ENCODE data around the gene SPATA2.

Gene SPATA2

GRCh38 chr20:49929142-49929494, 13.8 kb upstream of the SPATA2 start:
- no peak overlapping the region for H3K4me3 ChIP-seq (ENCODE audit: control insufficient read depth in 1 of 7, extremely low read depth in 1 of 7, insufficient read depth in 4 of 7, low read depth in 2 of 7, low read length in 6 of 7)
- peaks cover 0 to 3% (median 2%) of the 10 kb centered on the region in 4 experiments for H3K4me1 ChIP-seq (ENCODE audit: control extremely low read depth in 1 of 4, control insufficient read depth in 4 of 4, insufficient read depth in 4 of 4, low read length in 3 of 4)
- H3K9me3 ChIP-seq (ENCODE audit: control extremely low read depth in 1 of 5, control insufficient read depth in 4 of 5, insufficient read depth in 2 of 5, low read depth in 1 of 5, low read length in 4 of 5), result peaks cover 0 to 2% (median 0%) of the 10 kb centered on the region in 5 experiments
- ChIA-PET POLR2A (no interaction called here), CTCF (interaction anchor here (0.8 to 1.4 kb wide), 2 partner anchors 13 to 15 kb away, joined by 3 to 5 read pairs; no protein-coding TSS in a partner anchor)
- no peak overlapping the region for H3K27ac ChIP-seq (ENCODE audit: insufficient read depth in 1 of 2, low read depth in 1 of 2, low read length in 2 of 2, poor library complexity in 1 of 2, severe bottlenecking in 2 of 2)
- H3K27me3 ChIP-seq (replicated peaks in 2 of 5; ENCODE audit: control insufficient read depth in 4 of 5, insufficient read depth in 5 of 5, low read length in 4 of 5), result no peaks in the 10 kb centered on the region
- no CpG with 5 or more reads among the region's 4 CpGs for WGBS (ENCODE audit: insufficient coverage)
- no peaks in the 10 kb centered on the region for H3K36me3 ChIP-seq (ENCODE audit: control insufficient read depth in 4 of 4, insufficient read depth in 4 of 4, low read length in 3 of 4)
- no peak for DNase-seq

- Histone ChIP-seq H3K9me3 (ENCODE audit: control extremely low read depth in 1 of 5, control insufficient read depth in 4 of 5, insufficient read depth in 2 of 5, low read depth in 1 of 5, low read length in 4 of 5) (peaks cover 0 to 2% (median 0%) of the 10 kb centered on the region in 5 experiments), H3K4me1 (ENCODE audit: control extremely low read depth in 1 of 4, control insufficient read depth in 4 of 4, insufficient read depth in 4 of 4, low read length in 3 of 4) (peaks cover 0 to 3% (median 2%) of the 10 kb centered on the region in 4 experiments), H3K27ac (ENCODE audit: insufficient read depth in 1 of 2, low read depth in 1 of 2, low read length in 2 of 2, poor library complexity in 1 of 2, severe bottlenecking in 2 of 2) (no peak overlapping the region), H3K36me3 (ENCODE audit: control insufficient read depth in 4 of 4, insufficient read depth in 4 of 4, low read length in 3 of 4) (no peaks in the 10 kb centered on the region), H3K27me3 (replicated peaks in 2 of 5; ENCODE audit: control insufficient read depth in 4 of 5, insufficient read depth in 5 of 5, low read length in 4 of 5) (no peaks in the 10 kb centered on the region), H3K4me3 (ENCODE audit: control insufficient read depth in 1 of 7, extremely low read depth in 1 of 7, insufficient read depth in 4 of 7, low read depth in 2 of 7, low read length in 6 of 7) (peak overlapping the region in 2 of 7 experiments; percentile 12 to 19)
- ChIA-PET POLR2A (no interaction called here), CTCF (interaction anchor here (0.8 to 0.9 kb wide), 2 partner anchors 9 to 13 kb away, joined by 3 read pairs; no protein-coding TSS in a partner anchor)
- DNase-seq, result peak; percentile 86 to 93 (median 91)
- WGBS (ENCODE audit: insufficient coverage), result 10% methylated on average over 8 of the region's 15 CpGs
Observed at GRCh38 chr20:49928411-49929141, 13.2 kb upstream of the SPATA2 start.

- ChIA-PET POLR2A (no interaction called here), CTCF (interaction anchor here (1.0 to 1.5 kb wide), 3 partner anchors 9 to 17 kb away, joined by 3 to 4 read pairs (median 3); no protein-coding TSS in a partner anchor)
- no peak overlapping the region for H3K4me3 ChIP-seq (ENCODE audit: control insufficient read depth in 1 of 7, extremely low read depth in 1 of 7, insufficient read depth in 4 of 7, low read depth in 2 of 7, low read length in 6 of 7)
- peaks cover 0 to 3% (median 2%) of the 10 kb centered on the region in 4 experiments for H3K4me1 ChIP-seq (ENCODE audit: control extremely low read depth in 1 of 4, control insufficient read depth in 4 of 4, insufficient read depth in 4 of 4, low read length in 3 of 4)
- peak in 2 of 3 donors; percentile 51 to 59 for DNase-seq
- H3K9me3 ChIP-seq (ENCODE audit: control extremely low read depth in 1 of 5, control insufficient read depth in 4 of 5, insufficient read depth in 2 of 5, low read depth in 1 of 5, low read length in 4 of 5), result peaks cover 0 to 2% (median 0%) of the 10 kb centered on the region in 5 experiments
- H3K27me3 ChIP-seq (replicated peaks in 2 of 5; ENCODE audit: control insufficient read depth in 4 of 5, insufficient read depth in 5 of 5, low read length in 4 of 5), result no peaks in the 10 kb centered on the region
- no peak overlapping the region for H3K27ac ChIP-seq (ENCODE audit: insufficient read depth in 1 of 2, low read depth in 1 of 2, low read length in 2 of 2, poor library complexity in 1 of 2, severe bottlenecking in 2 of 2)
- H3K36me3 ChIP-seq (ENCODE audit: control insufficient read depth in 4 of 4, insufficient read depth in 4 of 4, low read length in 3 of 4), result no peaks in the 10 kb centered on the region
- 60% methylated on average over 1 of the region's 2 CpGs for WGBS (ENCODE audit: insufficient coverage)
Observed at GRCh38 chr20:49925901-49926454, 10.6 kb upstream of the SPATA2 start.

GRCh38 chr20:49924247-49924646, 8.9 kb upstream of the SPATA2 start:
- ChIA-PET POLR2A (no interaction called here), CTCF (interaction anchor here (1.1 to 1.2 kb wide), 2 partner anchors 12 to 14 kb away, joined by 3 to 4 read pairs; no protein-coding TSS in a partner anchor)
- WGBS (ENCODE audit: insufficient coverage), result 100% methylated on average over 2 of the region's 4 CpGs
- DNase-seq, result no peak
- Histone ChIP-seq H3K9me3 (ENCODE audit: control extremely low read depth in 1 of 5, control insufficient read depth in 4 of 5, insufficient read depth in 2 of 5, low read depth in 1 of 5, low read length in 4 of 5) (peaks cover 0 to 2% (median 0%) of the 10 kb centered on the region in 5 experiments), H3K27me3 (replicated peaks in 2 of 5; ENCODE audit: control insufficient read depth in 4 of 5, insufficient read depth in 5 of 5, low read length in 4 of 5) (no peaks in the 10 kb centered on the region), H3K4me1 (ENCODE audit: control extremely low read depth in 1 of 4, control insufficient read depth in 4 of 4, insufficient read depth in 4 of 4, low read length in 3 of 4) (peaks cover 0 to 3% (median 2%) of the 10 kb centered on the region in 4 experiments), H3K27ac (ENCODE audit: insufficient read depth in 1 of 2, low read depth in 1 of 2, low read length in 2 of 2, poor library complexity in 1 of 2, severe bottlenecking in 2 of 2) (no peak overlapping the region), H3K4me3 (ENCODE audit: control insufficient read depth in 1 of 7, extremely low read depth in 1 of 7, insufficient read depth in 4 of 7, low read depth in 2 of 7, low read length in 6 of 7) (no peak overlapping the region), H3K36me3 (ENCODE audit: control insufficient read depth in 4 of 4, insufficient read depth in 4 of 4, low read length in 3 of 4) (no peaks in the 10 kb centered on the region)

- H3K4me3 ChIP-seq (ENCODE audit: control insufficient read depth in 1 of 7, extremely low read depth in 1 of 7, insufficient read depth in 4 of 7, low read depth in 2 of 7, low read length in 6 of 7), result no peak overlapping the region
- no peaks in the 10 kb centered on the region for H3K36me3 ChIP-seq (ENCODE audit: control insufficient read depth in 4 of 4, insufficient read depth in 4 of 4, low read length in 3 of 4)
- DNase-seq, result no peak
- H3K27me3 ChIP-seq (replicated peaks in 2 of 5; ENCODE audit: control insufficient read depth in 4 of 5, insufficient read depth in 5 of 5, low read length in 4 of 5), result no peaks in the 10 kb centered on the region
- no peak overlapping the region for H3K27ac ChIP-seq (ENCODE audit: insufficient read depth in 1 of 2, low read depth in 1 of 2, low read length in 2 of 2, poor library complexity in 1 of 2, severe bottlenecking in 2 of 2)
- POLR2A ChIA-PET, result no interaction called here
- peaks cover 0 to 15% (median 12%) of the 10 kb centered on the region in 4 experiments for H3K4me1 ChIP-seq (ENCODE audit: control extremely low read depth in 1 of 4, control insufficient read depth in 4 of 4, insufficient read depth in 4 of 4, low read length in 3 of 4)
- CTCF ChIA-PET, result interaction anchor here (1.0 to 1.3 kb wide), 2 partner anchors 9 to 13 kb away, joined by 3 to 4 read pairs; no protein-coding TSS in a partner anchor
- H3K9me3 ChIP-seq (ENCODE audit: control extremely low read depth in 1 of 5, control insufficient read depth in 4 of 5, insufficient read depth in 2 of 5, low read depth in 1 of 5, low read length in 4 of 5), result no peaks in the 10 kb centered on the region
- WGBS (ENCODE audit: insufficient coverage), result 86% methylated on average over 1 of the region's 2 CpGs
Observed at GRCh38 chr20:49919461-49919860, 4.1 kb upstream of the SPATA2 start.

- 77% methylated on average over 6 of the region's 7 CpGs for WGBS (ENCODE audit: insufficient coverage)
- H3K27ac ChIP-seq (ENCODE audit: insufficient read depth in 1 of 2, low read depth in 1 of 2, low read length in 2 of 2, poor library complexity in 1 of 2, severe bottlenecking in 2 of 2), result no peak overlapping the region
- H3K27me3 ChIP-seq (replicated peaks in 2 of 5; ENCODE audit: control insufficient read depth in 4 of 5, insufficient read depth in 5 of 5, low read length in 4 of 5), result no peaks in the 10 kb centered on the region
- CTCF ChIA-PET, result interaction anchor here (1.0 to 1.6 kb wide), 3 partner anchors 9 to 25 kb away, joined by 3 to 4 read pairs (median 4); no protein-coding TSS in a partner anchor
- H3K4me1 ChIP-seq (ENCODE audit: control extremely low read depth in 1 of 4, control insufficient read depth in 4 of 4, insufficient read depth in 4 of 4, low read length in 3 of 4), result peaks cover 0 to 20% (median 17%) of the 10 kb centered on the region in 4 experiments
- no peaks in the 10 kb centered on the region for H3K9me3 ChIP-seq (ENCODE audit: control extremely low read depth in 1 of 5, control insufficient read depth in 4 of 5, insufficient read depth in 2 of 5, low read depth in 1 of 5, low read length in 4 of 5)
- no peak for DNase-seq
- no peaks in the 10 kb centered on the region for H3K36me3 ChIP-seq (ENCODE audit: control insufficient read depth in 4 of 4, insufficient read depth in 4 of 4, low read length in 3 of 4)
- no peak overlapping the region for H3K4me3 ChIP-seq (ENCODE audit: control insufficient read depth in 1 of 7, extremely low read depth in 1 of 7, insufficient read depth in 4 of 7, low read depth in 2 of 7, low read length in 6 of 7)
- POLR2A ChIA-PET, result no interaction called here
Observed at GRCh38 chr20:49919009-49919408, 3.7 kb upstream of the SPATA2 start.

- DNase-seq, result no peak
- no peaks in the 10 kb centered on the region for H3K27me3 ChIP-seq (replicated peaks in 2 of 5; ENCODE audit: control insufficient read depth in 4 of 5, insufficient read depth in 5 of 5, low read length in 4 of 5)
- peaks cover 0 to 26% (median 20%) of the 10 kb centered on the region in 4 experiments for H3K4me1 ChIP-seq (ENCODE audit: control extremely low read depth in 1 of 4, control insufficient read depth in 4 of 4, insufficient read depth in 4 of 4, low read length in 3 of 4)
- ChIA-PET POLR2A (no interaction called here), CTCF (interaction anchor here (1.0 to 1.6 kb wide), 3 partner anchors 10 to 25 kb away, joined by 3 to 4 read pairs (median 4); no protein-coding TSS in a partner anchor)
- WGBS (ENCODE audit: insufficient coverage), result 100% methylated on average over 1 of the region's 3 CpGs
- no peaks in the 10 kb centered on the region for H3K9me3 ChIP-seq (ENCODE audit: control extremely low read depth in 1 of 5, control insufficient read depth in 4 of 5, insufficient read depth in 2 of 5, low read depth in 1 of 5, low read length in 4 of 5)
- no peak overlapping the region for H3K4me3 ChIP-seq (ENCODE audit: control insufficient read depth in 1 of 7, extremely low read depth in 1 of 7, insufficient read depth in 4 of 7, low read depth in 2 of 7, low read length in 6 of 7)
- H3K27ac ChIP-seq (ENCODE audit: insufficient read depth in 1 of 2, low read depth in 1 of 2, low read length in 2 of 2, poor library complexity in 1 of 2, severe bottlenecking in 2 of 2), result no peak overlapping the region
- H3K36me3 ChIP-seq (ENCODE audit: control insufficient read depth in 4 of 4, insufficient read depth in 4 of 4, low read length in 3 of 4), result no peaks in the 10 kb centered on the region
Observed at GRCh38 chr20:49918446-49918845, 3.1 kb upstream of the SPATA2 start.

All from common myeloid progenitor, CD34-positive (primary cell).